ENCODE results near the gene PPEF1.

Gene PPEF1, protein sequence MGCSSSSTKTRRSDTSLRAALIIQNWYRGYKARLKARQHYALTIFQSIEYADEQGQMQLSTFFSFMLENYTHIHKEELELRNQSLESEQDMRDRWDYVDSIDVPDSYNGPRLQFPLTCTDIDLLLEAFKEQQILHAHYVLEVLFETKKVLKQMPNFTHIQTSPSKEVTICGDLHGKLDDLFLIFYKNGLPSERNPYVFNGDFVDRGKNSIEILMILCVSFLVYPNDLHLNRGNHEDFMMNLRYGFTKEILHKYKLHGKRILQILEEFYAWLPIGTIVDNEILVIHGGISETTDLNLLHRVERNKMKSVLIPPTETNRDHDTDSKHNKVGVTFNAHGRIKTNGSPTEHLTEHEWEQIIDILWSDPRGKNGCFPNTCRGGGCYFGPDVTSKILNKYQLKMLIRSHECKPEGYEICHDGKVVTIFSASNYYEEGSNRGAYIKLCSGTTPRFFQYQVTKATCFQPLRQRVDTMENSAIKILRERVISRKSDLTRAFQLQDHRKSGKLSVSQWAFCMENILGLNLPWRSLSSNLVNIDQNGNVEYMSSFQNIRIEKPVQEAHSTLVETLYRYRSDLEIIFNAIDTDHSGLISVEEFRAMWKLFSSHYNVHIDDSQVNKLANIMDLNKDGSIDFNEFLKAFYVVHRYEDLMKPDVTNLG

DNA sequence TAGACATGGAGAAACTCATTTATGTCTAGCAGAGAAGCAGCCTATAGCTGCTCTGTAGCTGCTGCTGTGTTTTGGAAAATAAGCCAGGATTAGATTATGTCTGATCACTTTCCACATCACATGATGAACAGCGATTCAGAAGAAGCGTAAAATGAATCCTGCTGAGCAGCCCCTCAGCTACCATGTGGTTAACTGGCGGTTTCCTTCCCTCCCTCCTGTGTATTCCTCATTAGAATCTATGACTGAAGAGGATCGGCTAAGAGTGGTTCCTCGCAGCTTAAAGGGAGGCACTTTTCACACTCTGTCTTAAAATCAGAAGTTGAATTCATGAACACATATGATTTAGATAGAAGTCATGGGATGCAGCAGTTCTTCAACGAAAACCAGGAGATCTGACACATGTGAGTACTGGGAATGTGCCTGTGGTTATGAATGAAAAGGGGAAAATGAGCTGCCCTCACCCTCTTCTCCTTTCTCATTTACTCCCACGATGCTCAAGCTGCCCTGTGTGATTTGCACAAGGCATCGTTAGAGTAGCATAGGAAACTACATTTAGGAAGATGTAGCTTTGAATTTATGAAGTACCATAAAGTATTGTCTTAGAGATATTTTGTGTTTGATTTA lies at the start of gene PPEF1:
Gene PPEF1 (plus strand): TSS at position 220 of the 624 bp plus-strand sequence. CDS start 136 bp downstream, at position 356.
- DNase-seq = no peak

DNA sequence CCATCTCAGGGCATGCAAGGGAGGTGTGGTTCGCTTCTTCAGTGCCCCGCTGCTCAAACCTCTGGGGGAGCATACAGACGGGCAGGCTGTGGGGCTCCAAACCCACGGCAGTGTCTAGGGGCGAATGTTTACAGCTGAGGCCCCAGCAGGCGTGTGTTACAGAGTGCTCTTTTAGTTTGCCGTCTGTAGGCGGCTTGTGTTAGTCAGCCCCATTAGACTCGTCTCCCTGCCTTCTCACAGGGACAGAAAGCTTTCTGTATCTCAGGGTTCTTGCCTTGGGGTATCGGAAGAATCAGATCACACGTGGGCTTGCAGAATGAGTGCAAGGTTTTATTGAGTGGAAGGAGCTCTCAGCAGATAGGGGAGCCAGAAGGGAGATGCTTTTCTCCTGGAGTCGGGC lies 46.2 kb upstream of the PPEF1 start:
- no peak for DNase-seq

DNA sequence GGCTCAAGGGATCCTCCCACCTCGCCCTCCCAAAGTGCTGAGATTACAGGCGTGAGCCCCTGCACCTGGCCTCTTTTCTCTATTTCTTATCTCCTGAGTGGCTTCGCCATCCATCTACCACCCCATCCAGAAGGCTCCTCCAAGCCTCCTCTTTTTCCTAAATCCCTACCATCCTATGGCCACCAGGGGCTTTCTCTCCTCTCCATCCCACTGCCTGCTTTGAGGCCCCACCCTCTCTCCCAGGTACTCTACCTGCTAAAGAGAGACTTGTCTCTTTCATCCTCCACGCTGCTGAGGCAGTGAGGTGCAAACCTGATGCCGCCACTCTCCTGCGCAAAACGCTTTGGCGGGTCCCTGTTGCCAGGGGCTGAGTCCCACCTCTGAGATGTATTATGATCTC lies 42.5 kb upstream of the PPEF1 start:
- DNase-seq = no peak

DNA sequence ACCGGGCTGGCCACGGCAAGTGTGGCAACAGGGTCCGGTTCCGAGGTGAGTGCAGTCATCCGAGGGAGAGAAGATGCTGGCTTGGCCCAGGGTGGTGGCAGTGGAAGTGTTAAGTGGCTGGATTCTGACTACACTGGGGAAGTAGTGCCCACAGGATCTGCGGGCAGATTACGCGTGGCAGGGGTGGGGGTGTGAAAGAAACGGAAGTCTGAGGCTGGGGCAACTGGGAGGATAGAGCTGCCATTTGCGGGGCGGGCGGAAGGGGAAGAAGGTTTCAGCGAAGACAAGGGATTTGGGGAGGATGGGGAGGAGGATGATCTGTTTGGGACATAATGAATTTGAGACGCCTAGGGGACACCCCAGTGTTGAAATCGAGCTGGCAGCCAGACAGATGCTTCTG lies 40.8 kb upstream of the PPEF1 start:
- no peak for DNase-seq

DNA sequence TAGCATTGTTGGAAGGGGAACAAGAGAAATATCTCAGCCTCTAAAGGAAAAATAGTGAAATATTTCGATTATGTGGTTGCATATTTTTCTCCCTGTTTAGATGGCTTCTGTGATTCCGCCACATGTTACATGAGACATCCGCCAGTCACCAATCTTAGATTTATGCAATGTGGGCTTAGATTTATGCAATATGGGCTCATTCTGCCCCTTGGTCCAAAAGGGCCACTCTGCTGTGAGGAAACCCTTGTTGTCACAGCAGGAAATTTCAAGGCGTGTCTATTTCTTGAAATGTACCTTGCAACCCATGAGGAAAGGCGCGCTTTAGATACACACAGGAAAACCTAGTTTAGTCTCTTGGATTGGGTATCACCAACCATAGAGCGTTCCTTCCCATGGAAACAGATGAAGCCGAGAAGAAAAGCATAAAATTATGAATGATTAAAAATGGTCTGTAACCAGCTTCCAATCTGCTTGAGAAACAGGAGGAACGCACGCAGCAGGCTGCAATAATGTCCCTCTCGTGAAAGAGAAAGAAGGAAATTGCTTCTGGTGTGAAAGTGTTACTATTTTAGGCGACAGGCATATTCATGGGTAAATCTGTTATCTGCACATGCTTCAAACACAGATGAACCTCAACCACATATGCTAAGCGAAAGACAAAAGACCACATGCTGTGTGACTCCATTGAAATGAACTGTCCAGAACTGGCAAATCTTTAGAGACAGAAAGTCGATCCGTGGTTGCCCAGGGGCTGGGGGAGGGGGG lies 39.2 kb upstream of the PPEF1 start:
- DNase-seq = no peak

DNA sequence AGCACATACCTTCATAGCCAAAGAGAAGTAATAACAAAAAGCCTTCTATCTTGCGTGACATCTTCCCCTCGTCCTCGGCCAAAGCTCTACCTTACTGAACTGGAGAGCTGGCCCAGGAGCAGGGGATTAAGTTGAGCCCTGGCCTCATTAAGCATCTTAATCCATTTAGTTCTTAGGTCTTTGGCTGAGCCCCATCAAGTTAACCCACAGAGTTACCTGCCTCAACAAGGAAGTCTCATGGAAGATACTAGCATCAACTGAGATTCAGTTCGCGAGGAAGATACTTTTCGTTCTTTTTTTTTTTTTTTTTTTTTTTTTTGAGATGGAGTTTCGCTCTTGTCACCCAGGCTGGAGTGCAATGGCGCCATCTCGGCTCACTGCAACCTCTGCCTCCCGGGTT lies 35.4 kb upstream of the PPEF1 start, which contains the start of gene RS1:
Gene RS1 (minus strand): TSS at position 101 of the 400 bp plus-strand sequence. CDS start 40 bp downstream, at position 61.
- DNase-seq = no peak

DNA sequence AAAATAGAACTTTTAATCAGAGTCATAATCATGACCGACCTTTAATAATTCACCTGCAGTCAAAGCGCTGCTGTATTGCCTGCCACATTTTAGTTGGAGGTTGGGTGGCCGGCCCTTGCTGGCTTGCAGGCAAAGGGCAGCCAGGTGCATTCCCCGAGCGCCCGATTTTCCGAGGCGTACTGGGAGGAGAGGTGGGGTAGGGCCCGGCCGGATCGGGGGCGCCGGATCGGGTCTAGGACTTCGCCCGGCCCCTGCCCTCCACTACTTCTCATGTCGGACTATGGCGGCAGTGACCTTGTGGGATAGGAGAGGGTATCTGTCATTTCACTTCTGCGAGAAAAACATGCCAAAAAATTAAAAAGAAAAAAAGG lies 33.0 kb upstream of the PPEF1 start:
- DNase-seq = no peak

DNA sequence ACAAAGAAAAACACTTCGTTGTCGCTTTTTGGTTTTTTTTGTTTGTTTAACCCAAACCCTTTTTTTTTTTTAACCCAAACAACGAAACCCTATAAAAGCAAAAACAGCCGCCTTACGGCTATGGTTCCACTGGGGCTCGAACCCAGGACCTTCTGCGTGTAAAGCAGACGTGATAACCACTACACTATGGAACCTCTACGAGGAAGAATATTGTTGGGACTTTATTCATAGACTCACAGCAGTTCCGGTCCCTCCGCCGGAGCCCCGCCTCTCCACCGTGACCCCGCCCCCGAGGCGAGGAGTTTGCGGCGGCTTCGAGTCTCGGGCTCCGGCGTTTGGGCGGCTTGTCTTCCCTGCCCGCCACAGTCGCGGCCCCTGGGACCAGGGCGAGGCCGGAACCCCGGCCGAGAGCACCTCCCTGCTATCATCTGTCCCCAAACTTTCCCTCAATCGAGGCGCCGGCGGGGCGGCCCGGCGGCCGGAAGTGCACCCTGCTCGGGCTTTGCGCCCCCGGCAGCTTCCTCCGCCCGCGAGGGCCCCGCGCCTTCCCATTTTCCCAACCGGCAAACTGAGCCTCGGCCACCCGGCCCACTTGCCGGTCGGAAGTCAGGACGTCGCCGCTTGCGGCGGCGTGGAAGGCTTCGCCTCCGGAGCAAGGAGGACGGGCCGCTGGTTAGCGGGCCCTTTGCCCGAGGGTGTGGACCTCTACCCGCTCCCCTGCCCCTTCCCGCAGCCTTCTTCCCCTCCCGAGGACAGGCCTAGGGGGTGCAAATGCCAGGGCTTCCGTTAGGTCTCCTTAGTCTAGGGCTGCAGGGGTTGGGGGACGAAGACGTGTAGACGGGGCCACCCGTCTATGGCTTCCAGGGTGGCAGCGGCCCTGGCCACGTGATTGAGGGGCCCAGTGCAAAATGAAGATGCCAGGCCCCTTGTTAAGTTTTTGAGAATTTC lies 32.4 kb upstream of the PPEF1 start:
- peak; percentile 74 for DNase-seq

DNA sequence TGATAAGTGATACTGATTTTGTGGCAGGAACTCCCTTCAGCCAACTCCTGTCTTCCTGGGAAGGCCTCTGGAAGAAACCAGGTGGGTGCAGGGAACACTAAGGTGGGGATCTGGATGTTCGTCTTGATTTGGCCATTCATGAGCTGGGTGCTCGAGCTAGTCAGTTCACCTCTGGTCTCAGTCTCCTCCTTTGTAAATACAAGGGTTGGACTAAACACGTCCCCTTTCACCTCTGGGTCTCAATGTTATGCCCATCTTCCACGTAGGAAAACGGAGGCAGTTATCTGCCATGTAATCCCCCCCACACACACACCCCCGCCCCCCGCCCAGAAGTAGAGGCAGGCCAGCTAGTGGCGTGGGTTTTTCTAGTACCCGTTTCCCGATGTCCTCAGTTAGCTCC lies 31.4 kb upstream of the PPEF1 start:
- DNase-seq = no peak

DNA sequence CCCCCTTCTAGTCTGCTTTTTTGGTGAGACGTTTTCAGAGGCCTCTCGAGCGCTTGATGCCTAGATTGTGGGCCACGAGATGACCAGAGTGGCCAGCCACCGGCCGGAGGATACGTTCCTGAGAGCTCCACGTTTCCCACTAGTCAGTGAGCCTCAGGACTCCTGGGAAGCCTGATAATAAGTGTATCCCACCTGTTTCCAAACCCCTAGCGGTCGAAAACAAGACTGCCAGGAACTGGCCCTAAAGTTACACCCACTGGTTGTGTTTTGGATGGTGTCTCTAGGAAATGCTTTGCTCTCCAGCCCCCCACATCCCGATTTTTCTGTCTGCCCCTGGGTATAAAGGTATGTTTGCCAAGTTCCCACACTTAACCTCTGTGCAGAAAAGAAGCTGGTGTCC lies 31.0 kb upstream of the PPEF1 start:
- no peak for DNase-seq

DNA sequence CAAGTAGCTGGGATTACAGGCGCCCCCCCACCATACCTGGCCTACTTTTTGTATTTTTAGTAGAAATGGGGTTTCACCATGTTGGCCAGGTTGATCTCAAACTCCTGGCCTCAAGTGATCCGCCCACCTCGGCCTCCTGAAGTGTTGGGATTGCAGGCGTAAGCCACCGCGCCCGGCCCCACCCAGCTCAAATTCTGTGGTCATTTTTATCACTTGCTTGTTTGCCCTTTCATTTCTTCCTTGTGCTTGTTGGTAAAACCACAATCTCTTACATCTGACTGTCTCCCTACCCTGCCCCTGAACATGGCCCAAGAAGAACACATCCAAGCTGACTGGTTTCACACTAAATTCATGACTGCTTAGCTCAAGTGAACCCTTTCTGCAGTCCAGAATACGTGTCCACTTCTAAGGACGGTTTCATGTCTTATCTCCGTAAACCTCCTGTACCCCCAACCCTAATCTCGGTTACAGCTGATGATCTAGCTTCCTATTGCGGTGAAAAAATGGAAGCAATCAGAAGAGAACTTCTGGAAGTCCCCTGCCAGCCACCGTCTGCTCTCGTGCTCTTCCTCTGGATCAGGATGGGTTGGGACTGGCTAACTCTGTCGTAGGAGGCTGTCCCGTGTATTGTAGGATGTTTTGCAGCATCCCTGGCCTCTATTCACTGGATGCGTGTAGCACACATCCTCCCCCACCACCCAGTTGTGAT lies 30.1 kb upstream of the PPEF1 start:
- DNase-seq = no peak

DNA sequence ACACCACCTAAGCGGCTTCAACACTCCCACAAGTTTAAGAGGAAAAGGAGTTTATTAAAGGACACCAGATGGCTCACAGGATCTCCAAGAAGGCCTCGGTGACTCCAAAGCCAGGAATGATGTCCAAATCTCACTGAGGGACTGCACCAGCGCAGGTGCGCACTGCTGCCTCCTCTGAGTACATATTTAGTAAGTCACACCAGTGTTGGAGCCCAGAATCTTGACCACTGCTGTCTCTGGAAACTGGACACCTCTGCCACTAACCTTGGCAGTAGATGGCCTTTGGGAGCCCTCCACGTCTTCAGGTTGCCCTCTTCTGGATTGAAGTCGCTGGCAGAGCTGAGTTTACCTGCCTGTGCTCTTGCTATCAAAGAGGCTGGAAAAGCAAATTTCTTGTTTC lies 25.4 kb upstream of the PPEF1 start:
- DNase-seq = no peak

DNA sequence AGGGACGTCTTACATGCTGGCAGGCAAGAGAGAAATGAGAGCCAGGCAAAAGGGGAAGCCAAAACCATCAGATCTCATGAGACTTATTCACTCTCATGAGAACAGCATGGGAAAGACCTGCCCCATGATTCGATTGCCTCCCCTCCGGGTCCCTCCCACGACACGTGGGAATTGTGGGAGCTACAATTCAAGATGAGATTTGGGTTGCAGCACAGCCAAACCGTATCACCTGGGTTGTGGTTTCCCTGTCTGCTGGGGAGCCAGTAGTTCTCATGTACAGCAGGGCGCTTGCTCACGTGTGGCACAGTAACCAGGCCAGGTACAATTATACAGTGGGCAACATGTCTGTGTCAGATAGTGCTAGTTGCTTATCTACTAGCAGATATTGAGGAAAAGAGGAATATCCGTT lies 24.5 kb upstream of the PPEF1 start:
- no peak for DNase-seq

DNA sequence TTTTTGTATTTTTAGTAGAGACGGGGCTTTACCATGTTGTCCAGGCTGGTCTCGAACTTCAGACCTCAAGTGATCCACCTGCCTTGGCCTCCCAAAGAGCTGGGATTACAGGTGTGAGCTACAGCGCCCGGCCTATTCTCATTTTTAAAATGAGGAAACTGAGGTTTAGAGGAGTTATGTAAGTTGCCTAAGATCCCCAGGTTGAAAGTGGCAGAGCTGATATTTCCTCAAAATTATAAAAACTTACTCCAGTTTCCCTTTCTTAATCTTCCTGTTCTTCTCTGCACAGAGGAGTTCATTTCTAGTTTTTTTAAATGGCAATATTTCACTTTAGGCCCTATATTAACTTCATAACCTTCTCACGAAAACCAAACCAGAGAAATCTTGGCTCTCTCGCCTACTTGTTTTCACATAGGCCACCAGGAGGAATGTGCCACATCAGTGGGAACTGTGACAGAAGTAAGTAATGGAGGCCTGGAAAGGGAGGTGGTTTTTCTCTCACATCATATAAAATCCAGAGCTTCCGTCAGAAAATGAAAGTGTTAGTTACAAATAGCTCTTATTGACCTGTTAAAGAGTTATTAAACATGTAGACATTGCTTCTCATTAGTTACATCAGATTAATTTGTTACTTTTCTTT lies 19.5 kb upstream of the PPEF1 start:
- DNase-seq = no peak

DNA sequence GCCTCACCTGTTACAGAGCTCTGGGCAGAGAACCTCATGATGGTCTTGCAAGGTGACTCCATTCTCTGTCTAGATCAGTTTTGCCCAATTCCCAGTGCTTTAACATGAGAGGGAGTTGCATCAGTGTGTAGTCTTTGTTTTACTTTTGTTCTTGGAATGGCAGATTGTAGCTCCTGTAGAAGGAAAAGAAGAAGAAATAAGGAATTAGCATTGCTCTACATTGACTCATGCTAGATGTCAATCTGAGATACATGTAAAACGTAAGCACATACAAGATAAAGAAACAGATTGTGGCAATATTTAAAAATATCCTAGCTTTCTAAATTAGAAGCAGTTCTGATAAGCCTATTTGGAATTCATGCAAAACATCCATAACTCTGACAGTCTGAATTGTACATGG lies 16.0 kb upstream of the PPEF1 start:
- no peak for DNase-seq

DNA sequence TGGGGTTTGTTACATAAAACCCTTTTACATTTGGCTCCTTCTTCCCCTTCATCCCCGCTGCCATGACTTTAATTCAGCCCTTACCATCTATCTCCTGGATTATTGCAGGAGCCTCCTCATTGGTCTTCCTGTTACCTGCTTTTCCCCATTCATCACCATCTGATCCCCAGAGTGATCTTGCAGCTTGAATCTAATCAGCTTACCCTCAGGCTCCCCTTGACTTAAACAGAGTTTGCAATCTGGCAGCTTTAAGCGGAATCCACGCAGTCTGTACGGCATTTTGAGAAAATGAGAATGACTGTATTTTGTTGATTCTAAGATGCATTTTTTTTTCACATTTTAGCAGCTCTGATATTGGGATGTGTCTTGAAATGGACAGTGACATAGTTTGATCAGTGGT lies 14.9 kb upstream of the PPEF1 start:
- DNase-seq = no peak

DNA sequence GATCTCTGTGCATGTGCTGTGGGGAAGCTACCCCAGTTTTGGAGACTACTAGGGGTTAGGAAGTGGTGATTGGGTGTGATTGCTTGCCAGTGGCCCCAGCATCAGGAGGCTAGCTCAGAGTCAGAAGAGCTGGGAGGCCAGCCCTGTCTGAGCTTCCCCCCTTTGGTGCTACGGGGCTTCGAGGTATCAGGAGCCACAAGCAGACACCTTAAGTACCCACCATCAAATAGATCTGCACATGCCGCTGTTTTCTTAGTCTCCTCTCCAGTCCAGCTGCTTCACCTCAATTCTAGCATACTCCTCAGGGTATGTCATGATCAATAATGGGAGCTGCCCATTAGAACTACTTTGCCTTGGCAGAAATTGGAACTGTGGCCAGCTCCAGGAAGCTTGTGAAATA lies 10.8 kb upstream of the PPEF1 start:
- no peak for DNase-seq

DNA sequence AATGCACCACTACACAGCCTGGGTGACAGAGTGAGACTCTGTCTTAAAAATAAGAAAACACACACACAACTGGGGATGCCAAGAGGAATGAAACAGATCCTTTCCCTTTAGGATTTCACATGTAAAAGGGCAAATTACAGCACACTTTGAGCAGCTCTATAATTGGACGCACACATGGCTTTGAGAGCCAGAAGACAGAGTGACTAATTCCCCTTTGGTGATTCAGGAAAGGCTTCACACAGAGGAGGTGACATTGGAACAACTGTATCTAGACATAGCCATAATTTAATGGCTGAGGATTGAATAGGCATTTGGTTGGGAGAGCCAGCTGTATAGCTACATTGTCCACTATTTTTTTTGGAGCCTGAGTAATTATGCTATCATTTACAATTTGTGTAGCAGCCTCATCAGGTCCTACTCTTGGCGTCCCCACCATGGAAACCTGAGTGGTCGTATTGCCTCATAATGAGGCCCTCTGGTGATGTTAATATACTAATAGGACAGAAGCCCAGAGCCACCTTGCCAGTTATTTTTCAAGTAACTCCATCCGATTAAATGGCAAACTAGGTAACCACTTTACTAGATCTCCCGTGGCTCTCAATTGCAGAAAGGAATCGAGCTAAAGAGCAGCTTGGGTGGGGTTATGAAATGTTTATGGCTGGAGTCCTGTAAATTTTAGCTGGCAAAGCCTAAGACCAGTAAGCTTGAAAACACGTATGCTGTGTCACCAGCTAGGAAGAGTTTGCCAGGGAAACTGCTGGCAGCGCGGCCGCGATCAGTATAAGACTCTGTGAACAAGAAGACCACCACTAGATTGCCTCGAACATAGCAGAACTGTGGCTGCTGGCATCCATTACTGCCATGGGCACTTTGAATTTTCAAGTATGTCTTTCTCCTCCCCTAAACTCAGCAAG lies 8.5 kb upstream of the PPEF1 start:
- no peak for DNase-seq

DNA sequence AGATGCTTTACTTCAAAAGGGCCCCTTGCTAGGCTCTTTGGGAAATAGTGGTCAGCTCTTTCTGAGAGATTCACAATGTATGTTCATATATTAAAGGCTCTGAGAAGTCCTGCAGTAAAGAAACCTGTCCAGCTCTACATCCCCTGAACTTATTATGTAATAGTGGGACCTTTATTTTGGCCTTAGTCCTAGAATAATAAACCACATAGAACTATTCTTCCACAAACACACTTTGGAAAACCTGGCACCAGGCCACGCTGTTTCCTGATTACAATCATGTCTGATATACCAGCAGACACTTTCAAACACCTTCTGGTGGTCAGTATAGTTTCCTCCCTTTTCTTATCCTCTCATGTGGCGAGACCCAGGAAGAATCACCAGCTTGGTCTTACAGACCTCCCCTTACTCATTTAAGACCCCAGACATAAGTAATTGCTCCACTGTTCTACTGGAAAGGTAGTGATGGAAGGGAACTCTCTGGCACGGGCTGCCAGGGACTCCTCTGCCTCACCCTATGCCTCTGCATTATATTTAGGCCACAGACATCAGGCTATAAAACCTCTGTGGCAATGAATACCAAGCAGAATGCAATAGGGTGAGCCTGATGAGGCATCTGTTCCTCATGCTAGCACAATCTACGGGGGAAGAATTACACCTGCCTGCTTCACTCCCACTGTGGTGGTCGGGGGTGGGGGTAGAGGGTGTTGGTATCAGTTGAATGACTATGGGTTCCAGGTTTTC lies 5.7 kb upstream of the PPEF1 start:
- DNase-seq = no peak

Measured in activated T-cell treated with anti-CD3 and anti-CD28 coated beads for 4 hours (primary cell).